ENCODE results near the gene RIPOR3.

RIPOR3 gene, protein sequence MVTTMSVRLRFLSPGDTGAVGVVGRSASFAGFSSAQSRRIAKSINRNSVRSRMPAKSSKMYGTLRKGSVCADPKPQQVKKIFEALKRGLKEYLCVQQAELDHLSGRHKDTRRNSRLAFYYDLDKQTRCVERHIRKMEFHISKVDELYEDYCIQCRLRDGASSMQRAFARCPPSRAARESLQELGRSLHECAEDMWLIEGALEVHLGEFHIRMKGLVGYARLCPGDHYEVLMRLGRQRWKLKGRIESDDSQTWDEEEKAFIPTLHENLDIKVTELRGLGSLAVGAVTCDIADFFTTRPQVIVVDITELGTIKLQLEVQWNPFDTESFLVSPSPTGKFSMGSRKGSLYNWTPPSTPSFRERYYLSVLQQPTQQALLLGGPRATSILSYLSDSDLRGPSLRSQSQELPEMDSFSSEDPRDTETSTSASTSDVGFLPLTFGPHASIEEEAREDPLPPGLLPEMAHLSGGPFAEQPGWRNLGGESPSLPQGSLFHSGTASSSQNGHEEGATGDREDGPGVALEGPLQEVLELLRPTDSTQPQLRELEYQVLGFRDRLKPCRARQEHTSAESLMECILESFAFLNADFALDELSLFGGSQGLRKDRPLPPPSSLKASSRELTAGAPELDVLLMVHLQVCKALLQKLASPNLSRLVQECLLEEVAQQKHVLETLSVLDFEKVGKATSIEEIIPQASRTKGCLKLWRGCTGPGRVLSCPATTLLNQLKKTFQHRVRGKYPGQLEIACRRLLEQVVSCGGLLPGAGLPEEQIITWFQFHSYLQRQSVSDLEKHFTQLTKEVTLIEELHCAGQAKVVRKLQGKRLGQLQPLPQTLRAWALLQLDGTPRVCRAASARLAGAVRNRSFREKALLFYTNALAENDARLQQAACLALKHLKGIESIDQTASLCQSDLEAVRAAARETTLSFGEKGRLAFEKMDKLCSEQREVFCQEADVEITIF

DNA sequence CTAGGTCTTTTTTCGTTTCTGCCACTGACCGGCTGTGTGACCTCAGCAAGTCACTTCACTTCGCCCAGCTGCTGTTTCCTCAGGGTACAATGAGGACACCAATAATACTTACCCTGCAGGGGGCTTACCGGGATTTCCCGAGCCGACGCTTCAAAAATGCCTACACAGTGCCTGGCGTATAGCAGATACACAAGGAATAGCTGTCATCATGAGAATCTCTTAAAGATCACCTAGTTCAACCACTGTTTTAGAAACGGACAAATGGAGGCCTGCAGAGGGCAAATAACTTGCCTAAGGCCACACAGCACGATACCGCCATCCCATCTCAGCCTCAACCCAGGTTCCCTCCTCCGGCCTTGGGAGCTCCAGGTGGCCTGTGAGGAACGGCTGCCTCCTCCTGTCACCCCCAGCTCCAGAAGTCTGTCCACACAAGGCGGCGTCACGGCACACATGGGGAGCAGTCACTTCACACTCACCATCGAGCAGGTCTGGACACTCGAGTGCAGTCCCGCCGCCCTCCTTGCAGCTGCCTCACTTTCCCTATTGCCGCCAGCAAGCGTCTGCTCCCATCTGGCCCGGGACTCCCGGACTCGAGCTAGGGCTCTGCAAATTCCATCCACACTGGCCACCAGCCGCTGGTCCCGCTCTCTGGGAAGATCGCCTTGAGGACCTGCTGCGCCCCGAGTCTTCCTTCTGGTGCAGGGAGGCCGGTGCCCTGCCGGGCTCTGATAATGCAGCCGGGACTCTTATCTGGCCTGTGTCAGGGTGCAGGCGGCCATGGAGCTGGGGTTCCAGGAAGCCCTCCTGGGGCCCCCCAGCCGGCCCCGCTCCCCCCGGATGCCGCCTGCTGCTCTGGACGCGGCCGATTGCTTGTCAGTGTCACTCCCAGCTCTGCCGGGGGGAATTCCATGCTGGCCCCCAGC lies at the start of gene RIPOR3:
Gene RIPOR3, minus strand, starts transcription at position 893 of the 923 bp plus-strand sequence. Its CDS starts 414 bp downstream, at position 479.
- DNase-seq = no peak

DNA sequence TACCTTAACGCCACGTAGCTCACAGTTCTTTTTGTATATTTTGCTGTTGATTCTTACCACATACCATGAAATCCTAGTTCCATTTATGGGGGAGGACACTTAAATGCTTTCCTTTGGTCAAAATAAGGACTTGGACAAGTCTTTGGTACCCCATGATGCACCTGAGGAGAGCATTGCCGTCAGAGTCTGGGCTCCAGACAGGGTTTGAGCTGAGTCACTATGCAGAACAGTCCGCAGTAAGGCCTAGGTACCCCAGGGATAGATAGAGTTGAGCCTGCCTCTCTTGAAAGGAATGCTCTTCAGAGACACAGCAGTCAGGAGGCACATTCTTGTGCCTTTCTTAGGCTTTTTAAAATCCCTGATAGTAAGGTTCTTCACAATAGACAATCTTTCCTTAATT lies 46.0 kb upstream of the RIPOR3 start:
- DNase-seq = no peak

DNA sequence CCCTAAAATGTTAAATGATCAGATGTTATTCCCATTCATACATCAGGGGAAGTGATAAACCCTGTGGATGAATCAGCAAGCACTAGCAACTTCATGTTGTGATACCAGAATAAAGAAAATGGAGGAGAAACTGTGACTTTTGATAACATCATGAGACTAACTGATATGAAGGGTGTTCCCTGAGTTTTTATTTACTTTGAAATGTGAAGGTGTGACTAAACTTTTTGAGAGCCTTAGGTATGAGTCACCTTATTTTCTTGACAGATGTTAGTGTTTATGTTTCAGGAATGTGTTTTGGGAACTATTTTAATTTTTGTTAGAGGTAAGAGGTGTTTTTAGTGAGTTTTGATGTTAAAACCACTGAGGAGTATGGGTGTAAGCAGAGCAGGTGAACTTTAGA lies 44.5 kb upstream of the RIPOR3 start:
- DNase-seq = no peak

DNA sequence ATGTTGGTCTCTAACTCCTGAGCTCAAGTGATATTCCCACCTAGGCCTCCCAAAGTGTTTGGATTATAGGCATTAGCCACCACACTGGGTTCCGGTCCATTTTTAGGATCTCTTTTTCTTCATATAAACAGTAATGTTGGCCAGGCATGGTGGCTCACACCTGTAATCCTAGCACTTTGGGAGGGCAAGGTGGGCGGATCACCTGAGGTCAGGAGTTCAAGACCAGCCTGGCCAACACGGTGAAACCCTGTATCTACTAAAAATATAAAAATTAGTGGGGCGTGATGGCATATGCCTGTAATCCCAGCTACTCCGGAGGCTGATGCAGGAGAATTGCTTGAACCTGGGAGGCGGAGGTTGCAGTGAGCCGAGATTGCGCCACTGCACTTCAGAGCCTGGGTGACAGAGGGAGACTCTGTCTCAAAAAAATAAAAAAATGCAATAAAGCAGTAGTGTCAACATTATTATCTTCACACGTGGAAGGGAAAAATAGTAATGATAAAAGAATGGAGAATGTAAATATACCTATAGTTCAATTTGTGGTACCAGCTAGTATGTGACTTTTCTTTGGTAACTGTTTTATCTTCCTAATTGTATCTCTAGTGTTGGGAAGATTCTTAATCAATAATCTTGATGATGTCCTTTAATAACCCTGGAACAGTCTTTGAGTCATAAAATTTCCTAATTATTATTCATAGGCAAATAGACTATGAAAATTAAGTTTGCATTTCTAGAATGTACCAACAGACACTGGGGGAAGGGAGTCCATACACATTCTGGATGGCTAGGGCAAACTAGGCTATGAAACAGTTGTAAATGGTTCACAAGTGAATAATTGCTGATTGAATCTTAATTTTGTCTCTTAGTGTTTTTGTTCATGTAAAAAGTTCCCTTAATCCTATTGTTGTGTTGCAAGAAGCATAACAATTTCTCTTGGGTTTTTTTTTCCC lies 43.7 kb upstream of the RIPOR3 start:
- no peak for DNase-seq

DNA sequence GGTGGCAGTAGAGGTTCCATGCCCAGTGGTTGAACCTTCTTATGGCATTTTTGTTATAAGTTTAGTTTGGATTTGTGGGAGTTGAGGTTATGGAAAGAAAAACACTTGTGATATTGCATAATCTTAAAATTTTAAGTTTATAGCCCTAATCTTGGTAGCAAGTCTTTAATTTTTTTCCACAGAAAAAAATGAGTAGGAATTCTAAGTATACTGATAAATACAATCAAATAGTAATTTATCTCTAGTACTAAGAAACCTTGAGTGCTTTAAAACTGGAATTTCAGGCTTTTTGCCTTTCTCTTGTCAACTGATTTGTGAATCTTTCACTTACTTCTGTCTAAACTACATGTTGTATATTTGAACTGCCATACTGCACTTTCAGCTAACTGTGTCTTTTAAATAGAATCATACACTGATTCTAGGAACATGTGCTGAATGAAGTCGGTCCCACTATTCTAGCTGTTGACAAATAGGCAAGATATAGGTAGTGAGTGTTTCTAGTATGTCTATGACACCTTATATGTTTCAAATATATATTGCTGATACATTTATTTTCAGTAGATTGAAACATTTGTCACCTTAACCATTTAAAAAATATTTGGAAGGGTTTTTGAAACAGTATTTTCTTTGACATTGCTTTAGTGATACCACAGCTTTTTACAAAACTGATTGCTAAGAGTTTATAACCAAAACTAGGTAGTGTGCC lies 42.5 kb upstream of the RIPOR3 start:
- DNase-seq = no peak

DNA sequence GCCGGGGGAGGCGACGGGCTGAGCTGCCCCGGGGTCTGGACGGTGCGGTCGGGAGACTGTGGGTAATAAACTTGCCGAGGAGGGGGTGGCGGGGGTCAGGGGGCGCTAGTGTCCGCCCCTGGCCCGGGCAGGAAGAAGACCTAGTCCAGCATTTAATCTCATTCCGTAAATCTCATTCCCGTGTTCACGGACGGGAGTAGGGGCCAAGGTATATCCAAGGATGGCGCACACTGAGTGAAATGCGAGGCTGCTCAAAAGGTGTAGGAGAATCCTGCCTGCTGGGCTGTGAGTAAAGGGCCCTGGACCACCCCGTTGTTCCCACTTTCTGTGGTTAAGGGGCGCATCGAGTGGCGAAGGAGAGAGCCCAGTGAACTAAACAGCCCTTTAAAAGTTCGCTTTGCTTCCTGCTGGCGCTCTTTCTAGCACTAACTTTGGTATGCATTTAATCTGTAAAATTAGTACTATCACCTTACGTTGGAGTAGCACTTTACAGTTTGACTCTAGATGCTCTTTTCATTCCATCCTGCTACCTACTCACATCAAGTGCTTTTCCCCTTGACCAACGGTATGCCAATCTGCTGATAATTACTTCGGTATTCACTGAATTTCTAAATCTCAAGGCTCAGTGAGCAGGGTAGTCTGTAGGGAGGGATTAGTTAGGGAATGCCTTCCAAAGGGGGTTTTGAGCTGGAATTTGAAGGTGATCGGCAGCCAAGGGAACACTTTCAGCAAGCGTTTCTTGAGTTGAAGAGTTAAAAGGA lies 40.8 kb upstream of the RIPOR3 start:
- no peak for DNase-seq

DNA sequence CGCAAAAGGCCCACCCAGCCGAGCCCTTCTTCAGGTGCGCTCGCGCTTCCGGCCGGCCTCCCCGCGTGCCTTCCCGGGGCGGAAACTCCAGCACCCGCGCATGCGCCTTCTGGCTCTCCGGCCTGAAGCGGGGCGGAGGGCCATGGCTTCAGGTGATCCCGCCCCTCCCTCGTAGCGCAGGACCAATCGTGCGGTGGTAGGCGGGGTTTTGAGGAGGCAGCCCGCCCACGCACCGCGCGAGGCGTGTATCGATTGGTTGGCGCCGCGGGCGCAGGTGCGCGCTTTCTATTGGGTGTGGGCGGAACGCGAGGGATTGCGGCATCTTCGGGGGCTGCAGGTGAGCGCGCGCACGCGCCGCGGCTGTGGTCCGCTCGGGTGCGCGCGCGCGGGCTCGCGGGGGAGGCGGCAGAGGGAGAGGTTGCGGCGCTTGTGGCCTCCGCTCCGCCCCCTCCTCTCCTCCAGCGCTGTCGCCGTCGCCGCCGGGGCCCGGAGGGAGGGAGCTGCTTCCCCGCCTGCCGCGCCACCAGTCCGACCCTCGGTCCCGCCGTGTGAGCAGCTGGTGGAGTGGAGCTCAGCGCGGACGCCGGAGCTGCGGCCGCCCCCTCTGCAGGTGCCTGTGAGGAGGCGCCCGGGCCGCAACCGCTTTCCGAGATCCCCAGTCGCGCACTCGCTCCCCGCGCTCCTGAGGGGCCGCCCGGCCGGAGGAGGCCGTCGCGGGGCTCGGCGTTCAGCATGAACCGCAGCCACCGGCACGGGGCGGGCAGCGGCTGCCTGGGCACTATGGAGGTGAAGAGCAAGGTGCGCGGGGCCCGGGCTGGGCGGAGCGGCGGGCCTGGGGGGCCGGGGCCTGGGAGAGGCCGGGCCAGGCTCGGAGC lies 40.0 kb upstream of the RIPOR3 start, which contains the start of gene PARD6B:
Gene PARD6B, plus strand, starts transcription at position 526 of the 875 bp plus-strand sequence. Its CDS starts 207 bp downstream, at position 733.
- peak; percentile 99 for DNase-seq

DNA sequence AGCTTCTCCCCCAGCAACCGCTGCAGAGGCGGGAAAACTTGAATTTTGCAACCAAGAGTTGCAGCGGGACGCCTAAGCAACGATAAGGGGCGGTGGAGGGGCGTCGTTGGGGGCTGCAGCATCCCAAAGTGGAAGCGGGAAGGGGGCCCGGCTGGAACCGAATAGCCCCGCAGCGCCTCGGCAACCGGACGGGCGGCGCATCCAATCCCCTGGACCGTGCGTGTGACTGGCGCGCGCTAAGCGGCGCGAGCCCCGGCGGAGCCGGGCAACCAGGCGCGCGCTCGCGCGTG lies 39.4 kb upstream of the RIPOR3 start:
- DNase-seq = no peak

DNA sequence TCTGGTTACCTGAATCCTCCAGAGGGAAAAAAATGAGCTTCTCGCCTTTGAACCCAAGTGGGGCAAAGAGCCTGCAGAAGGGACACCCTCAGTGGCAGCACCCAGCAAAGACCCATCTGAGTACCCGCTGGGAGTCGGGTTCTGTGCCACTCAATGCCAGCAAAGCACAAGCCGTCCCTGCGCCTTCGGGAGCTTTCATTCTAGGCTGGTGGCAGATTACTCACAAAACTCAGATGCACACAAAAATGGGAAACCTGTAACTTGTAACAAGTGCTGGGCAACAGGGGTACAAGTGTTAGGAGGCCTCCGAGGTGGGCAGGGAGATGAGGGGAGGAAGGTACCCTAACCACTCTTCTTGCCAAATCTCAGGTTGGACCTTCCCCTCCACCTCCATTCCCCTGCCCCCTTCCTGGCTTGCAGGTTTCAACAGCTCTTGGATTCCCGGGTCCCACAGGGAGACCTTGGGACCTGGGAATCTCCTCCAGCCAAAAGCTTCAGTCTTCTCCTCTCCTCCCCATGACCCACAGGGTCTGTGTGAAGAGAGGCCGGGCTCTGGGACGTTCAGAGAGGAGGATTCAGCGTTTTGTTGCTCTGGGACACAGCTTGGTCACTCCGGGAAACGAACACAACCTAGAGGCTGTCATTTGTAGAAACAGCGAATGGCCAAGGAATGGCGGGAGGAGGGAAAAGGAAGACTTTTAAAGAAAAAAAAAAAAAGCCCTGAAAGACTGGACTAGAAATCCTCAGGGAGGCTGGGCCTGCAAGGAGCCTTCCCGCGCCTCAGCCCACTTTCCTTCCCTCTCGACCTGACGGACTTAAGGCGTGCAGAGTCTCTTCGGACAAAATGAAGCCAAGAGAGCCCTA lies 38.8 kb upstream of the RIPOR3 start:
- DNase-seq = no peak

DNA sequence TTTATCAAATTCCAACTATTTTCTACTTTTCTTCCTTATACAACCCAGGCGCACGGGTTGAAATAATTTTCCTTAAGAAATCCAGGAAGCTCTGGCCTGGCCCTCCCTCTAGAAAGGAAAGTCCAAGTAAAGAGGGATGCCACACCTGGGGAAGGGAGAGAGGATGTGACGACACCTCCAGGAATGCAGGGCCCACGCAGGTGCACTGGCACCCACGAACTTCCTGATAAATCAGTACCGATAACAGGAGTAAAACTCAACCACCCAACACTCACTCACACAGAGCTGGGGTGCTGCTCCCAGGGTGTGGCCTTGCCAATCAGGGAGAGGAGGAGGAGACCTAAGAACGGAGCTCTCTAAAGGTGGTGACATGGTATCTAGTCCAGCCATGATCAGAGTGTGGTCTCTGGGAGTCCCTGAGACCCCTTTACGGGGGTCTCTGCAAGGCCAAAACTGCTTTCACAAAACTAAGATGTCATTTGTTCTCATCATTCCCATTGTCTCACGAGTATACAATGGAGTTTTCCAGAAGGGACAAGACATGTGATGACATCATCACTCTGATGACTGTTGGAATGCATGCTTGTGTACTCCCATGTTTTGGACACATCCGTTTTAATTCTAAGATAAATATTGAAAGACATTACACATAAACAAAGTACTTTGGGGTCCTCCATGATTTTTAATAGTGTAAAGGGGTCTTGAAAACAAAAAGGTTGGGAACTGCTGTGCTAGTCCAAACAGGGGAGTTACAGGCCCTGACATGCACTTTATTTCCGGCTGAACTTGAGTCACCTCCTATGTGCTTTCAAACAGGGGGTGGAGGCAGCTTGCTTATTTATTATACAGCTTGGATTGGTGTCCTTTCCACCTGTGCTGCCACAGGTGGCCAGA lies 37.9 kb upstream of the RIPOR3 start:
- DNase-seq = no peak

DNA sequence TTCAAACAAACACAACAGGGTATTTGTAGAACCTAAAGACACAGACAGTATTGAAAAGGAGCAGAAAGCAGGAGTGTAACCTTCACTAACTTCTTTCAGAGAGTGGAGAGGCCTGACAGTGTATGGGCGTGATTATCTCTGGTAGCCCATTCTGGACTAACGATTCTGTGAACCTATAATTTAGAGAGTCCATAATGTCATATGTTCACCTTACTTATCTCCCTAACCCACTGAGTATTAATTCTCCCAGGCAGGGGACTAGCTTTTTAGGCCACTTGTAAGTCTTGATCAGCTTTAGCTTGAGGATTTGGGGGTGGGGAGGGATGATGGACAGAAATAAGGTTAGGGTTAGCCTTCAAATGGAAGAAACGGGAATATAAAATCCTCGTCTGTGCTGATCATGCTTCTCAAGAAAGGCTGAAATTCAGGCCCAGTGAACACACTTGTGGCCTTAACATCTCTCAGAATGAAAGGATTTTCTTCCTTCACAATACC lies 37.2 kb upstream of the RIPOR3 start:
- no peak for DNase-seq

DNA sequence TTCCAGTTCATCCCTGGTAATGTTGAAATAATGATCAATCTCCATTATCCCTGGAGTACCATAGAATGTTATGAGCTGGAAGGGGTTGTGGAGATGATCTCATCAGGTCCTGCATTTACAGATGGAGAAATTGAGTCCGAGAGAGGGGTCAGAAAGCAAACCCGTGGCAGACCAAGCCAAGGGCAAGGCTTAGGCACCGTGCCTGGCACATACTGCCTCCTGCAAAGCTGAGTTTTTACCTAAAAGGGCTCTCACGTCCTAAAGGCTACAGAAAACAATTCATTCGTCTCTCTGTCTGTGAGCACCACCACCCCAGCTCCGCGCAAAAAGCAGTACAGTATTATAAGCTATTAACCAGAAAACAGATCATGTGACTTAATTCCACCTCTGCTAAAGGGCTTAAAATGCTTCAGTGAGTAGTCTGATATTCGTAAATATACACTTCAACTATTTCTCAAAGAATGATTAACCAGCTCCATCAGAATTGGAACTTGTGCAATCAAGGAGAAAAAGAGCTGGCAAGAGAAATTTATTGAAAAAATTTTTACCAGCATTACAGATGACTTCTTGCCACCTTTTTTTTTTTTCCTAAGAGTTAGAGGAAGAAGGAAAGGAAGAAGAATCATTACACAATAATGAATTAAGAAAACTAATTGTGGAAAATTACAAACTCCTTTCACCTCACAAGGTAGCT lies 36.6 kb upstream of the RIPOR3 start:
- no peak for DNase-seq

DNA sequence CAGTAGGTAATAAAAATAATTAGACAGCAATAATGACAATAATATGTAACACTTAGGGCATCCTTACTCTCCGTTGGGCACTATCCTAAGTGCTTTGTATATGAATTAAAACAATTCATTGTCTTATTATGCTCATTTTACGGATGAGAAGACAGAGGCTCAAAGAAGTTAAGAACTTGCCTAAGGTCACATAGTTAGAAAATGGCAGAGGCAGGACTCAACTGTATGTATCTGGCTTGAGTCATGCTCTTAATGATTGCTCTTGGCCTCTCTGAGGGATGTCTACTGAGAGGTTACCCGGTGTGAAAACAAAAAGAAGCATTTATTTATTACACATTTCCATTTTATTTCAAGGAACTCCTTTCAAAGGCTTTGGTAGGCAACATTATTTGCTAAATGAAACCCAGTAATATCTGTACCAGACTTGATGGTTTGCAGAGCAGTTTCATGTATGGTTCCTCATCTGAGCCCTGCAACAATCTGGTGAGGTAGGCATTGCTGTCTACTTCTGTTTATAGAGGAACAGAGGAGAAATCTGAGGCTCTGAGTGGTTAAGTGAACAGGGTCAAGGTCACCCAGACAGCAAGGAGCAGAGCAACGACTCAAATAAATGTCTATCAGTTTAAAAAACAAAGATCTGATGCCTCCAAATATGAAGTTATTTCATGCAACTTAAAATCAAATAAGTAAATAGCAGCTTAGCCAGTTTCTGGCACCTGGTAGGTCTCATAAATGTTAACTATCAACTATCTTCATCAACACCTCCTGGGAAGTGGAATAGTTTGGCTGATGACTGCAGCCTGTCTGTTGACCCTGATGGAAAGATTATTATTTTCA lies 35.8 kb upstream of the RIPOR3 start:
- no peak for DNase-seq

DNA sequence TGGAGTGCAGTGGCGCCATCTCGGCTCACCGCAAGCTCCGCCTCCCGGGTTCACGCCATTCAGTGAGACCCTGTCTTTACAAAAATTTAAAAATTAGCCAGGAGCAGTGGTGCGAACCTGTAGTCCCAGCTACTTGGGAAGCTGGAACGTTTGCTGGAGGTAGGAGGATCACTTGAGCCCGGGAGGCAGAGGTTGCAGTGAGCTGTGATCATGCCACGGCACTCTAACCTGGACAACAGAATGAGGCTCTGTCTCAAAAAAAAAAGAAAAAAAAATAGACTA lies 34.3 kb upstream of the RIPOR3 start:
- no peak for DNase-seq
